Breast epithelium (tissue), 4 donors: Measurements from ENCODE around the gene ORC6. TPM values are rescaled to one million over a fixed set of nuclear protein-coding genes. Genes with fewer than 3 reads are reported as not detected.
"Not testable (repeated sequence)": the region's sequence is repeated elsewhere in the genome, so short reads cannot be mapped to it uniquely, and the experiment has no call there.

Experiments used
- DNase-seq, 2 donors: peaks; one replicate each; pipeline ENCODE4 v3.0.0-alpha.2; 2019; ENCODE audit warnings: low spot score in 2 of 2
- H3K27ac ChIP-seq, 2 donors: fragments of 200-600 bp; sonication (generic) in 1 of 2; one replicate each; pipeline ENCODE4 v1.5.1; 2016 to 2019; ENCODE audit warnings: mild to moderate bottlenecking in 1 of 2
- H3K27me3 ChIP-seq, 2 donors: fragments of 200-600 bp; sonication (generic) in 1 of 2; one replicate each; pipeline versions ENCODE4 v1.5.1 to v1.6.0; 2017 to 2019; ENCODE audit warnings: control low read depth in 1 of 2, mild to moderate bottlenecking in 1 of 2
- H3K36me3 ChIP-seq: fragments of 200-600 bp; one replicate; pipeline ENCODE4 v1.5.1; 2019
- H3K4me1 ChIP-seq, 2 donors: fragments of 200-600 bp; sonication (generic); one replicate each; pipeline ENCODE4 v1.5.1; 2016 to 2019; ENCODE audit warnings: control low read depth in 1 of 2
- H3K4me3 ChIP-seq, 3 donors: fragments of 200-600 bp; sonication (generic); 1 replicate in 2 of 3; 2 replicates in 1 of 3; pipeline ENCODE4 v1.5.1; 2016 to 2019; ENCODE audit warnings: mild to moderate bottlenecking in 3 of 3, moderate library complexity in 2 of 3
- H3K9me3 ChIP-seq, 2 donors: fragments of 200-600 bp; sonication (generic) in 1 of 2; one replicate each; pipeline ENCODE4 v1.5.1; 2016 to 2019; ENCODE audit warnings: control low read depth in 1 of 2
- POLR2A ChIP-seq: fragments of 450-650 bp; IDR thresholded peaks from one replicate; pipeline ENCODE4 v1.6.1; 2016; ENCODE audit warnings: antibody characterized with exemption, mild to moderate bottlenecking, moderate library complexity
- POLR2AphosphoS5 ChIP-seq, 3 donors: sonication (generic); formaldehyde crosslinking; IDR thresholded peaks; one replicate each; pipeline ENCODE4 v1.6.1; 2017; ENCODE audit warnings: antibody characterized with exemption in 3 of 3
- intact Hi-C: fragments of 100-400 bp; cut with DNase I; formaldehyde crosslinking; loops from one replicate; pipeline ENCODE4 v1.15.1; 2023; ENCODE audit warnings: low total_unique reads
- total RNA-seq, 3 donors: library from RNA; depleted of rRNA; stranded (reverse); fragments of >200 nt; gene quantifications; one replicate each; pipeline ENCODE4 v1.1.0, GENCODE V29; 2016
- TF ChIP-seq, protein P1 (sequence below), 3 donors: fragments of 450-650 bp; IDR thresholded peaks; one replicate each; pipeline ENCODE4 v1.5.1; 2016 to 2017; ENCODE audit warnings: antibody characterized with exemption in 3 of 3, mild to moderate bottlenecking in 3 of 3, moderate library complexity in 3 of 3

Gene ORC6
- total RNA-seq, 3 donors from 2014 or later, result 0.66 to 1.3 (median 0.80) TPM

DNA sequence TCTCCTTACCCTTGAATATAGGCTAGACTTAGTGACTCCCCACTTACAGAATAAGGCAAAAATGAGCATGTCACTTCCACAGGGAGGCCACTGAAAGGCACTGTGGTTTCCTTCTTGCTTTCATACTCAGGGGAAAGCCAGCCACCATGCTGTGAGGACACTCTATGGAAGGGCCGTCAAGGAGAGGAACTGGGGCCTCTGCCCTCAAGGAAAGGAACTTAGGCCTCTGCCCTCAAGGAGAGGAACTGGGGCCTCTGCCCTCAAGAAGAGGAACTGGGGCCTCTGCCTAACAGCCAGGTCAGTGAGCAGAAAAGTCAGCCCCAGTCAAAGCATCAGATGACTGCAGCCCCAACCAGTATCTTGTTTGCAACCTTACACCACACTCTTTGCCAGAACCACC, 30.5 kb upstream of the ORC6 start:
- peaks cover 5% of the 10 kb centered on the region for H3K36me3 ChIP-seq

DNA sequence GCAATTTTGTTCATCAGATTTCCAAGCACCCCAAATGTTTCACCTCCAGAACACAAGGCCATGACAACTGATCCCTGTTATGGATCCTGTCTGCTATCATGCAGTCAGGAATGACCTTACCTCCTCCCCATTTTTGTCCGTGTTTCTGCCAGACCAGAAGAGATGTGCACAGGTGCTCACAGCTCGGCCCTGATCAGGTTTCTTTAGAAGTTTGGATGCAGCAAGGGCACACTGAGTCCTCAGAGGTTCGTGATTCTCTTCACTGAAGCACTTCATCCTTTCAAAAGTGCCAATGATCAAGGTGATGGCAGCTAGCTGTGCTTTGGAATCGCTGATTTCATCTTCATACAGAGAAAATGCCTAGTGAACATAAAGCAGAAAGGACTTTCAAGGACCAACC, 27.3 kb upstream of the ORC6 start:
- no peak overlapping the region for H3K4me3 ChIP-seq
- peaks cover 5% of the 10 kb centered on the region for H3K36me3 ChIP-seq
- H3K9me3 ChIP-seq, result no peaks in the 10 kb centered on the region
- no peak for TF ChIP-seq POLR2A
- TF ChIP-seq POLR2AphosphoS5 (IDR thresholded peaks at IDR 0.05), result no peak
- TF ChIP-seq, protein P1, sequence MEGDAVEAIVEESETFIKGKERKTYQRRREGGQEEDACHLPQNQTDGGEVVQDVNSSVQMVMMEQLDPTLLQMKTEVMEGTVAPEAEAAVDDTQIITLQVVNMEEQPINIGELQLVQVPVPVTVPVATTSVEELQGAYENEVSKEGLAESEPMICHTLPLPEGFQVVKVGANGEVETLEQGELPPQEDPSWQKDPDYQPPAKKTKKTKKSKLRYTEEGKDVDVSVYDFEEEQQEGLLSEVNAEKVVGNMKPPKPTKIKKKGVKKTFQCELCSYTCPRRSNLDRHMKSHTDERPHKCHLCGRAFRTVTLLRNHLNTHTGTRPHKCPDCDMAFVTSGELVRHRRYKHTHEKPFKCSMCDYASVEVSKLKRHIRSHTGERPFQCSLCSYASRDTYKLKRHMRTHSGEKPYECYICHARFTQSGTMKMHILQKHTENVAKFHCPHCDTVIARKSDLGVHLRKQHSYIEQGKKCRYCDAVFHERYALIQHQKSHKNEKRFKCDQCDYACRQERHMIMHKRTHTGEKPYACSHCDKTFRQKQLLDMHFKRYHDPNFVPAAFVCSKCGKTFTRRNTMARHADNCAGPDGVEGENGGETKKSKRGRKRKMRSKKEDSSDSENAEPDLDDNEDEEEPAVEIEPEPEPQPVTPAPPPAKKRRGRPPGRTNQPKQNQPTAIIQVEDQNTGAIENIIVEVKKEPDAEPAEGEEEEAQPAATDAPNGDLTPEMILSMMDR (IDR thresholded peaks at IDR 0.05), result no peak
- H3K4me1 ChIP-seq, result no peaks in the 10 kb centered on the region
- H3K27ac ChIP-seq, result no peak overlapping the region
- H3K27me3 ChIP-seq, result no peaks in the 10 kb centered on the region
- intact Hi-C loops, result no loop called here
- no peak for DNase-seq

More for the DNA sequence above, 30.5 kb upstream of the ORC6 start:
- no peaks in the 10 kb centered on the region for H3K4me1 ChIP-seq
- DNase-seq, result no peak
- H3K9me3 ChIP-seq, result no peaks in the 10 kb centered on the region
- TF ChIP-seq POLR2A, result no peak
- H3K4me3 ChIP-seq, result no peak overlapping the region
- no peak overlapping the region for H3K27ac ChIP-seq
- intact Hi-C loops, result no loop called here
- H3K27me3 ChIP-seq, result no peaks in the 10 kb centered on the region

DNA sequence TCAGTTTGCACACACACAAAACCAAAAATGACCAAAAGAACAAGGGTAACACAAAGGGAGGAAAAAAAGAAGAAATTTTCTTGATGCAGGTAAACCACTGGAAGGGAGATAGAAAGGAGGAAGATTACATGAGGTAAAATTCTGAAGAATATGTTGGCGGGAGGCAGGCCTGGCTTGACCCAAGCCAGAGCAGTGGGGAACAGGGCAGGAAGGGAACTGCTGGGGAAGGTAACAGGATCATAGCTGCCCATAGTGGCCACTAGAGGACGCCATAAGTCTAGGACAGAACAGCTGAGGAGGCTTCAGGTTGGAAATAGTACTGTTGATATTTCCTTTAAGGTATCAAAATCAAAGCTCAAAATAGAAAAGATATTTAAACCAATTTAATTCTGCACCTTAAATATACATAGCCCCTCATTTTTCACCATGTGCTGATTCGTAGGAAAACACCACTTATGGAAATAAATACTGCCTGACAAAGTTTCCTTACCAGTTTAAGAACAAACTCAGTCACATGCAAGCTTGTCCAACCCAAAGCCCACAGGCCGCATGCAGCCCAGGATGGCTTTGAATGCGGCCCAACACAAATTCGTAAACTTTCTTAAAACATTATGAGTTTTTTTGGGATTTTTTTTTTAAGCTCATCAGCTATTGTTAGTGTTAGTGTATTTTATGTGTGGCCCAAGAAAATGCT, 16.0 kb upstream of the ORC6 start:
- intact Hi-C loops, result no loop called here
- TF ChIP-seq, protein P1 (IDR thresholded peaks at IDR 0.05), result peak in 2 of 3 donors; percentile 51 to 66
- TF ChIP-seq POLR2AphosphoS5 (IDR thresholded peaks at IDR 0.05), result no peak
- Histone ChIP-seq H3K4me3 (no peak overlapping the region), H3K36me3 (no peaks in the 10 kb centered on the region), H3K27ac (no peak overlapping the region), H3K9me3 (no peaks in the 10 kb centered on the region), H3K27me3 (no peaks in the 10 kb centered on the region), H3K4me1 (no peaks in the 10 kb centered on the region)
- no peak for DNase-seq

DNA sequence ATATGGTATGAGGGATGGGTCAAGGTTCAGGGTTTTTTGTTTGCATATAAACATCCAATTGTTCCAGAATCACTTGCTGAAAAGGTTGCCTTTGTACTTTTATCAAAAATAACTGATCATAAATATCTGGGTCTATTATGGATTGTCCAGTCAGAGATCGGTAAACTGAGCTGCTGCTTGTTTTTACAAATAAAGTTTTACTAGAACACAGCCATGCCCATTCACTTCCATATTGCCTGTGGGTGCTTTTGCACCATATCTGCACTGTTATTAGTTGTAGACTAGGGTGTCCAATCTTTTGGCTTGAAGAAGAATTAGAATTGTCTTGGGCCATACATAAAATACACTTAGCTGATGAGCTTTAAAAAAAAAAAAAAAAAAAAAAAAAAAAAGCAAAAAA, 11.5 kb upstream of the ORC6 start:
- H3K36me3 ChIP-seq, intact Hi-C loops: not testable (repeated sequence)

DNA sequence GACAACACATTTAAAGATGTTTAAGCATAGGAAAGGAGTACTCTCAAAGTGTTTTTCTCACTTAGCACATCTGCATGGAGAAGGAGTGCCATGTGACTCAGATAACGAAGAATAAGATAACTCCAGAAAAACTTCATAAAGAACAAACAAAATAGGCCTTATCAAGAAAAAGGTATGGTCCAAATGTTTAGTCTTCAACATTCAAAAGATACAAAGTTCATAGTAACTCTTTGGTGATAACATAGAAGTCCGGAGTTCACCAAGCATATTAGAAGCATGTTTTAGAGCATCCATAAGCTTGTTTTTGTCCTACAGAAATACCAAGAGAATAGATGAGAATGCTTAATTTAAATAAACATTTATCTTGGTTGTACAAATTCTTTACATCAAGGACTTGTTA, 7.6 kb upstream of the ORC6 start:
- H3K27me3 ChIP-seq, H3K27ac ChIP-seq, H3K36me3 ChIP-seq, intact Hi-C loops, H3K4me3 ChIP-seq, DNase-seq, H3K4me1 ChIP-seq, H3K9me3 ChIP-seq: not testable (repeated sequence)

More for the DNA sequence above, 11.5 kb upstream of the ORC6 start:
- not testable (repeated sequence) for H3K4me3 ChIP-seq, H3K27me3 ChIP-seq, H3K27ac ChIP-seq, H3K4me1 ChIP-seq, H3K9me3 ChIP-seq, DNase-seq

DNA sequence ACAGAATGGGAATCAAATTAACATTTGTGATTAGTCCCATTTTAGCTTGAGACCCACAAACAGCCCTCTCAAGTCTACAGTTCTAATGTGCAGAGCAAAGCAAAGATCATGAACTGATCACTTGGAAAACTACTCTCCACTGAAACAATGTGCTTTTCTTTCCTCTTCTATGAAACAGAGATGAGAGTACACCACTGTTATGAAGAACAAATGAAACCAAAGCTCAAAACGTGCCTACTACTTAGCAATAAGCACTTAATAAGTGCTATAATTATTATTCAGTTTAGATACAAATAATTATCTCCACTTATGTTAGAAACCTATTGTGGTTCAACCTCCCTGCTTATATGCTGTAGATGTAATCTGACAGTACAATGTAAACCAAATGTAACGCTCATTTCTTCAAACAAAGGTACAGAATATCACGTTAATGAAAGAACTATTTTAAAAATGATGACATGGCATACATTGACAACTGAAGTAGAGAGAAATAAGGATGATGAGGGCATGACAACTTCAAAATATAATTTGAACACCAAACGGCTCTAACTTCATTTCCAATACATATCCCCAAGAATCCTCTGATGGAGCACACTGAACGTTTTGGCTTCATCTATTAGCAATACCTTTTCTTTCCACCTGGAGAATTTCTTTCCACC, 2.5 kb upstream of the ORC6 start:
- intact Hi-C loops, result no loop called here
- Histone ChIP-seq H3K36me3 (no peaks in the 10 kb centered on the region), H3K27ac (no peak overlapping the region), H3K27me3 (no peaks in the 10 kb centered on the region), H3K4me1 (peaks cover 0 to 9% of the 10 kb centered on the region in 2 donors), H3K4me3 (peak overlapping the region in 2 of 3 donors; percentile 91 to 99), H3K9me3 (no peaks in the 10 kb centered on the region)
- no peak for DNase-seq
- TF ChIP-seq POLR2AphosphoS5 (IDR thresholded peaks at IDR 0.05), result no peak
- TF ChIP-seq POLR2A, result no peak
- TF ChIP-seq, protein P1 (IDR thresholded peaks at IDR 0.05), result no peak
